Esophagus squamous epithelium (tissue), 4 donors: ENCODE measurements around the gene SESTD1.
"Not testable (repeated sequence)": the region's sequence is repeated elsewhere in the genome, so short reads cannot be mapped to it uniquely, and the experiment has no call there.

ENCODE experiments used
- POLR2A ChIP-seq, 4 donors: fragments of 450-650 bp; IDR thresholded peaks; one replicate each; pipeline ENCODE4 v1.6.1; 2017; ENCODE audit warnings: antibody characterized with exemption in 4 of 4, mild to moderate bottlenecking in 4 of 4, moderate library complexity in 3 of 4
- TF ChIP-seq, protein P1 (sequence below), 6 experiments: fragments of 450-650 bp in 4 of 6; fragments of 200-600 bp in 2 of 6; sonication (generic) in 2 of 6; IDR thresholded peaks; one replicate each; pipeline ENCODE4 v1.5.1; 2016 to 2019; ENCODE audit warnings: antibody characterized with exemption in 6 of 6, mild to moderate bottlenecking in 4 of 6, moderate library complexity in 4 of 6

DNA sequence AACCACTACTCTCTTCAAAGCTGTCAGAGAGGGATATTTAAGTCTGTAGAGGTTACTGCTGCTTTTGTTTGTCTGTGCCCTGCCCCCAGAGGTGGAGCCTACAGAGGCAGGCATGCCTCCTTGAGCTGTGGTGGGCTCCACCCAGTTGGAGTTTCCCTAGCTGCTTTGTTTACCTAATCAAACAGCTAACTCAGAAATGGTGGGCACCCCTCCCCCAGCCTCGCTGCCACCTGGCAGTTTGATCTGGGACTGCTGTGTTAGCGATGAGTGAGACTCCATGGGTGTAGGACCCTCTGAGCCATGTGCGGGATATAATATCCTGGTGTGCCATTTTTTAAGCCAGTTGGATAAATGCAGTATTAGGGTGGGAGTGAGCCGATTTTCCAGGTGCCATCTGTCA is 171.7 kb downstream of the SESTD1 start:
- TF ChIP-seq POLR2A (IDR thresholded peaks at IDR 0.05) = not testable (repeated sequence)
- TF ChIP-seq, protein P1, sequence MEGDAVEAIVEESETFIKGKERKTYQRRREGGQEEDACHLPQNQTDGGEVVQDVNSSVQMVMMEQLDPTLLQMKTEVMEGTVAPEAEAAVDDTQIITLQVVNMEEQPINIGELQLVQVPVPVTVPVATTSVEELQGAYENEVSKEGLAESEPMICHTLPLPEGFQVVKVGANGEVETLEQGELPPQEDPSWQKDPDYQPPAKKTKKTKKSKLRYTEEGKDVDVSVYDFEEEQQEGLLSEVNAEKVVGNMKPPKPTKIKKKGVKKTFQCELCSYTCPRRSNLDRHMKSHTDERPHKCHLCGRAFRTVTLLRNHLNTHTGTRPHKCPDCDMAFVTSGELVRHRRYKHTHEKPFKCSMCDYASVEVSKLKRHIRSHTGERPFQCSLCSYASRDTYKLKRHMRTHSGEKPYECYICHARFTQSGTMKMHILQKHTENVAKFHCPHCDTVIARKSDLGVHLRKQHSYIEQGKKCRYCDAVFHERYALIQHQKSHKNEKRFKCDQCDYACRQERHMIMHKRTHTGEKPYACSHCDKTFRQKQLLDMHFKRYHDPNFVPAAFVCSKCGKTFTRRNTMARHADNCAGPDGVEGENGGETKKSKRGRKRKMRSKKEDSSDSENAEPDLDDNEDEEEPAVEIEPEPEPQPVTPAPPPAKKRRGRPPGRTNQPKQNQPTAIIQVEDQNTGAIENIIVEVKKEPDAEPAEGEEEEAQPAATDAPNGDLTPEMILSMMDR (IDR thresholded peaks at IDR 0.05) = not testable (repeated sequence)
